HG02943 (cell line): ENCODE results near the gene WWC2.
"Not testable (repeated sequence)": the region's sequence is repeated elsewhere in the genome, so short reads cannot be mapped to it uniquely, and the experiment has no call there.

ENCODE experiments used
- ATAC-seq: cut with Tn5 transposase; IDR thresholded peaks from one replicate; pipeline ENCODE4 v1.9.1; 2021; ENCODE audit warnings: mild to moderate bottlenecking, low read depth, moderate library complexity; ENCODE audit not compliant: unreplicated experiment

The WWC2 gene

GRCh38 chr4:183322326-183322725 is 223.3 kb downstream of the WWC2 start, which contains the start of gene CLDN24:
TSS of gene CLDN24 (minus strand) at chr4:183322426. CDS start at chr4:183322426, 0 bp downstream.
- ATAC-seq = no peak

- ATAC-seq = no peak
Observed at GRCh38 chr4:183323295-183323694, 224.2 kb downstream of the WWC2 start.

GRCh38 chr4:183324056-183324455 is 225.0 kb downstream of the WWC2 start:
- ATAC-seq = not testable (repeated sequence)

- no peak for ATAC-seq
Observed at GRCh38 chr4:183324619-183325018, 225.6 kb downstream of the WWC2 start.

- ATAC-seq = not testable (repeated sequence)
Observed at GRCh38 chr4:183326387-183326786, 227.3 kb downstream of the WWC2 start.

- no peak for ATAC-seq
Observed at GRCh38 chr4:183326853-183327252, 227.8 kb downstream of the WWC2 start.

- ATAC-seq = no peak
Observed at GRCh38 chr4:183327827-183328226, 228.8 kb downstream of the WWC2 start.

GRCh38 chr4:183328832-183329231 is 229.8 kb downstream of the WWC2 start:
- ATAC-seq = no peak

GRCh38 chr4:183329244-183329643 is 230.2 kb downstream of the WWC2 start:
- ATAC-seq = no peak

GRCh38 chr4:183329954-183330742 is 231.1 kb downstream of the WWC2 start:
- ATAC-seq = no peak

- ATAC-seq = no peak
Observed at GRCh38 chr4:183330841-183331240, 231.8 kb downstream of the WWC2 start.

- no peak for ATAC-seq
Observed at GRCh38 chr4:183332447-183332846, 233.4 kb downstream of the WWC2 start.

GRCh38 chr4:183333202-183333601 is 234.1 kb downstream of the WWC2 start:
- no peak for ATAC-seq

- no peak for ATAC-seq
Observed at GRCh38 chr4:183333983-183334382, 234.9 kb downstream of the WWC2 start.

GRCh38 chr4:183335369-183335940 is 236.4 kb downstream of the WWC2 start:
- no peak for ATAC-seq

- ATAC-seq = no peak
Observed at GRCh38 chr4:183337349-183337748, 238.3 kb downstream of the WWC2 start.

- ATAC-seq = no peak
Observed at GRCh38 chr4:183337833-183338232, 238.8 kb downstream of the WWC2 start.

- no peak for ATAC-seq
Observed at GRCh38 chr4:183342541-183343533, 243.8 kb downstream of the WWC2 start.

- no peak for ATAC-seq
Observed at GRCh38 chr4:183343730-183344129, 244.7 kb downstream of the WWC2 start.

GRCh38 chr4:183344523-183345255 is 245.6 kb downstream of the WWC2 start:
- ATAC-seq = no peak
